Central memory CD8-positive, alpha-beta T cell (primary cell): ENCODE results near the gene GPR137C.

Experiments used
- ATAC-seq: fragments of 150-1000 bp; cut with Tn5 transposase; replicated peaks from 2 replicates; pipeline ENCODE4 v1.10.0; 2022; ENCODE audit warnings: mild to moderate bottlenecking, moderate FRiP score, moderate number of reproducible peaks; ENCODE audit not compliant: poor library complexity, severe bottlenecking; ENCODE audit errors: extremely low read depth
- DNase-seq, 2 donors: peaks; one replicate each; pipeline ENCODE4 v3.0.0; 2021; ENCODE audit warnings: low spot score in 2 of 2
- H3K27ac Mint-ChIP-seq: one replicate; pipeline ENCODE4 v1.8.0; 2022; ENCODE audit warnings: low read depth, mild to moderate bottlenecking, moderate library complexity, mixed read lengths
- H3K27me3 Mint-ChIP-seq: one replicate; pipeline ENCODE4 v1.8.0; 2022; ENCODE audit warnings: mixed read lengths
- H3K36me3 Mint-ChIP-seq: one replicate; pipeline ENCODE4 v1.8.0; 2022; ENCODE audit warnings: mild to moderate bottlenecking, moderate library complexity, mixed read lengths; ENCODE audit not compliant: insufficient read depth
- H3K4me1 Mint-ChIP-seq: one replicate; pipeline ENCODE4 v1.8.0; 2022; ENCODE audit warnings: mixed read lengths
- H3K4me3 Mint-ChIP-seq: one replicate; pipeline ENCODE4 v1.8.0; 2022; ENCODE audit warnings: mild to moderate bottlenecking, moderate library complexity, mixed read lengths
- H3K9me3 Mint-ChIP-seq: one replicate; pipeline ENCODE4 v1.8.0; 2022; ENCODE audit warnings: mixed read lengths

GPR137C gene

GRCh38 chr14:52552063-52552988 is at the start of gene GPR137C, which contains the start of gene TXNDC16:
Gene GPR137C, plus strand, starts transcription at chr14:52552836. Its CDS starts 312 bp downstream, at chr14:52553148.
Gene TXNDC16, minus strand, starts transcription at chr14:52552505. Its CDS starts 8,948 bp downstream, at chr14:52543557.
- Mint-ChIP-seq H3K27ac (peak within 1 kb of the TSS; percentile 96), H3K4me3 (peak within 1 kb of the TSS; percentile 85), H3K36me3 (peaks cover 13% of the 10 kb centered on the region), H3K9me3 (no peaks in the 10 kb centered on the region), H3K4me1 (peaks cover 29% of the 10 kb centered on the region), H3K27me3 (peaks cover 13% of the 10 kb centered on the region)
- peak; percentile 87 for ATAC-seq
- DNase-seq, result peak; percentile 97 to 98

GRCh38 chr14:52513249-52513648 is 39.4 kb upstream of the GPR137C start:
- Mint-ChIP-seq H3K27ac (no peak overlapping the region), H3K36me3 (no peaks in the 10 kb centered on the region), H3K4me3 (no peak overlapping the region), H3K9me3 (no peaks in the 10 kb centered on the region), H3K27me3 (no peaks in the 10 kb centered on the region), H3K4me1 (no peaks in the 10 kb centered on the region)
- no peak for DNase-seq
- no peak for ATAC-seq

GRCh38 chr14:52514046-52514811 is 38.4 kb upstream of the GPR137C start:
- Mint-ChIP-seq H3K27ac (no peak overlapping the region), H3K4me3 (no peak overlapping the region), H3K4me1 (no peaks in the 10 kb centered on the region), H3K9me3 (no peaks in the 10 kb centered on the region), H3K27me3 (no peaks in the 10 kb centered on the region), H3K36me3 (no peaks in the 10 kb centered on the region)
- DNase-seq (no peak), ATAC-seq (no peak)

- Mint-ChIP-seq H3K4me3 (no peak overlapping the region), H3K36me3 (peaks cover 6% of the 10 kb centered on the region), H3K4me1 (no peaks in the 10 kb centered on the region), H3K9me3 (no peaks in the 10 kb centered on the region), H3K27ac (no peak overlapping the region), H3K27me3 (no peaks in the 10 kb centered on the region)
- no peak for ATAC-seq
- DNase-seq, result no peak
These were observed 30.6 kb upstream of the GPR137C start for GRCh38 chr14:52522033-52522432.

- DNase-seq (no peak), ATAC-seq (no peak)
- Mint-ChIP-seq H3K9me3 (no peaks in the 10 kb centered on the region), H3K27me3 (no peaks in the 10 kb centered on the region), H3K4me1 (no peaks in the 10 kb centered on the region), H3K27ac (no peak overlapping the region), H3K4me3 (no peak overlapping the region), H3K36me3 (peaks cover 6% of the 10 kb centered on the region)
These were observed 29.9 kb upstream of the GPR137C start for GRCh38 chr14:52522581-52523345.

GRCh38 chr14:52527052-52527451 is 25.6 kb upstream of the GPR137C start:
- no peaks in the 10 kb centered on the region for H3K9me3 Mint-ChIP-seq
- no peak overlapping the region for H3K27ac Mint-ChIP-seq
- no peak for ATAC-seq
- no peaks in the 10 kb centered on the region for H3K27me3 Mint-ChIP-seq
- peaks cover 3% of the 10 kb centered on the region for H3K36me3 Mint-ChIP-seq
- no peak overlapping the region for H3K4me3 Mint-ChIP-seq
- no peaks in the 10 kb centered on the region for H3K4me1 Mint-ChIP-seq
- DNase-seq, result no peak

GRCh38 chr14:52531481-52531880 is 21.2 kb upstream of the GPR137C start:
- Mint-ChIP-seq H3K9me3 (no peaks in the 10 kb centered on the region), H3K27me3 (no peaks in the 10 kb centered on the region), H3K27ac (no peak overlapping the region), H3K4me1 (no peaks in the 10 kb centered on the region), H3K4me3 (no peak overlapping the region), H3K36me3 (peaks cover 7% of the 10 kb centered on the region)
- no peak for DNase-seq
- ATAC-seq, result no peak

GRCh38 chr14:52536269-52536668 is 16.4 kb upstream of the GPR137C start:
- Mint-ChIP-seq H3K4me1 (peaks cover 5% of the 10 kb centered on the region), H3K36me3 (peaks cover 9% of the 10 kb centered on the region), H3K4me3 (no peak overlapping the region), H3K9me3 (no peaks in the 10 kb centered on the region), H3K27ac (no peak overlapping the region), H3K27me3 (no peaks in the 10 kb centered on the region)
- DNase-seq, result no peak
- no peak for ATAC-seq

- H3K4me1 Mint-ChIP-seq, result peaks cover 5% of the 10 kb centered on the region
- ATAC-seq (no peak), DNase-seq (no peak)
- H3K27me3 Mint-ChIP-seq, result no peaks in the 10 kb centered on the region
- peaks cover 11% of the 10 kb centered on the region for H3K36me3 Mint-ChIP-seq
- H3K4me3 Mint-ChIP-seq, result no peak overlapping the region
- no peaks in the 10 kb centered on the region for H3K9me3 Mint-ChIP-seq
- H3K27ac Mint-ChIP-seq, result no peak overlapping the region
These were observed 14.0 kb upstream of the GPR137C start for GRCh38 chr14:52538623-52539022.

GRCh38 chr14:52545584-52546317 is 6.9 kb upstream of the GPR137C start:
- Mint-ChIP-seq H3K9me3 (no peaks in the 10 kb centered on the region), H3K27ac (no peak overlapping the region), H3K27me3 (no peaks in the 10 kb centered on the region), H3K4me1 (peaks cover 21% of the 10 kb centered on the region), H3K4me3 (no peak overlapping the region), H3K36me3 (peaks cover 7% of the 10 kb centered on the region)
- ATAC-seq (no peak), DNase-seq (no peak)

GRCh38 chr14:52546318-52546670 is 6.3 kb upstream of the GPR137C start:
- Mint-ChIP-seq H3K27ac (no peak overlapping the region), H3K36me3 (peaks cover 7% of the 10 kb centered on the region), H3K27me3 (no peaks in the 10 kb centered on the region), H3K4me1 (peaks cover 26% of the 10 kb centered on the region), H3K9me3 (no peaks in the 10 kb centered on the region), H3K4me3 (no peak overlapping the region)
- DNase-seq (no peak), ATAC-seq (no peak)

- Mint-ChIP-seq H3K9me3 (no peaks in the 10 kb centered on the region), H3K4me3 (no peak overlapping the region), H3K36me3 (peaks cover 7% of the 10 kb centered on the region), H3K27ac (no peak overlapping the region), H3K27me3 (no peaks in the 10 kb centered on the region), H3K4me1 (peaks cover 33% of the 10 kb centered on the region)
- ATAC-seq (no peak), DNase-seq (no peak)
These were observed 5.6 kb upstream of the GPR137C start for GRCh38 chr14:52547027-52547426.
